Fibroblast of villous mesenchyme (primary cell): ENCODE data around the gene AKAP6. TPM values are rescaled to one million over a fixed set of nuclear protein-coding genes. Genes with fewer than 3 reads are reported as not detected.

Experiments
- DNase-seq: peaks from one replicate; pipeline ENCODE4 v3.0.0-alpha.2; 2010; ENCODE audit warnings: low read depth
- H3K4me3 ChIP-seq: 2 replicates; pipeline ENCODE4 v1.5.1; 2011; ENCODE audit warnings: low read depth, mild to moderate bottlenecking, low read length
- CTCF ChIP-seq: IDR thresholded peaks from 2 replicates; pipeline ENCODE4 v1.5.1; 2012; ENCODE audit warnings: low read depth, mild to moderate bottlenecking, low read length; ENCODE audit not compliant: insufficient read depth
- total RNA-seq: library from RNA; depleted of rRNA; stranded (reverse); fragments of >200 nt; gene quantifications from 2 replicates; pipeline ENCODE4 v1.2.3, GENCODE V29; 2012

The AKAP6 gene
- total RNA-seq, 1 donor, result 3.9 TPM

DNA sequence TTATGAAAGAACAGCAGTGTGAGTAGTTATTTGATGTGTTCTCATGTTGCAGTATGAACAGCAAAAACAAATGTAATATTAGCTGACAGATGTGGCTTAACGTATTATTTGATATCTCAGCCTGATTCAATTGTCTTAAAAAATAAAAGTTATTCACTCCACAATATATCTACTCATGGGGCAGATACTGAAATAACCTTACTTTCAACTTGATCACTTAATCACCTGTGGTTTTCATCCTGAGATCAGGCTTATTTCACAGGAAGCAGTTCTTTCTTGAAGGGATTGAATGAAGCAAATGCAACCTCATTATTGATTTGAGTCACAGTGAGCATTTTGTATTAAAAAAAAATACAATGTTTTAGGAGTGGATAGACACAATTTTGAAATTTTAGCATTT lies 90.3 kb downstream of the AKAP6 start:
- TF ChIP-seq CTCF, result no peak
- no peak for DNase-seq
- no peak overlapping the region for H3K4me3 ChIP-seq

- no peak for TF ChIP-seq CTCF
- no peak overlapping the region for H3K4me3 ChIP-seq
- no peak for DNase-seq
Measured at GRCh38 chr14:32421781-32422180, 92.7 kb downstream of the AKAP6 start.

GRCh38 chr14:32422440-32422839 lies 93.3 kb downstream of the AKAP6 start:
- DNase-seq, result no peak
- TF ChIP-seq CTCF, result no peak
- no peak overlapping the region for H3K4me3 ChIP-seq

DNA sequence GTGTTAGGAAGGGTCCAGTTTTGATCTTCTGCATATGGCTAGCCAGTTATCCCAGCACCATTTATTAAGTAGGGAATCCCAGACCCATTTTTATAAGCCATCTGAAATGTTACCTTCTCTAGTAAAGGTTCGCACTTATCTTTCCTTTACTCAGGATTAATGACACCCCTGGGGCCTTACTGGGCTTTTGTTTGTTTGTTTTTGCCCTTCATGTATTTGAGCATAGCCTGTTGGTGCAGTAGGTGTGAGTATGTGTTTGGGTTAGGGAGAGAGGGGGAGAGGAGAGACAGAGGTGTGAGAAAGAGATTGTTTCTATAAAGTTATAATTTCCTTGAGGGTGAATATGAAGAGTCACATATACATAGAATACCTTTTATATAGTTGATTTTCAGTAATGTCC lies 96.9 kb downstream of the AKAP6 start:
- DNase-seq, result no peak
- H3K4me3 ChIP-seq, result no peak overlapping the region
- no peak for TF ChIP-seq CTCF

GRCh38 chr14:32426586-32427388 lies 97.7 kb downstream of the AKAP6 start:
- no peak overlapping the region for H3K4me3 ChIP-seq
- TF ChIP-seq CTCF, result no peak
- DNase-seq, result no peak

GRCh38 chr14:32427726-32428528 lies 98.8 kb downstream of the AKAP6 start:
- no peak overlapping the region for H3K4me3 ChIP-seq
- DNase-seq, result no peak
- TF ChIP-seq CTCF, result no peak
